HG03135 (cell line): ENCODE results near the gene EME1.
"Not testable (repeated sequence)": the region's sequence is repeated elsewhere in the genome, so short reads cannot be mapped to it uniquely, and the experiment has no call there.

Source experiments
- ATAC-seq: cut with Tn5 transposase; IDR thresholded peaks from one replicate; pipeline ENCODE4 v1.9.1; 2021; ENCODE audit warnings: mild to moderate bottlenecking, moderate library complexity; ENCODE audit not compliant: unreplicated experiment

EME1 gene

DNA sequence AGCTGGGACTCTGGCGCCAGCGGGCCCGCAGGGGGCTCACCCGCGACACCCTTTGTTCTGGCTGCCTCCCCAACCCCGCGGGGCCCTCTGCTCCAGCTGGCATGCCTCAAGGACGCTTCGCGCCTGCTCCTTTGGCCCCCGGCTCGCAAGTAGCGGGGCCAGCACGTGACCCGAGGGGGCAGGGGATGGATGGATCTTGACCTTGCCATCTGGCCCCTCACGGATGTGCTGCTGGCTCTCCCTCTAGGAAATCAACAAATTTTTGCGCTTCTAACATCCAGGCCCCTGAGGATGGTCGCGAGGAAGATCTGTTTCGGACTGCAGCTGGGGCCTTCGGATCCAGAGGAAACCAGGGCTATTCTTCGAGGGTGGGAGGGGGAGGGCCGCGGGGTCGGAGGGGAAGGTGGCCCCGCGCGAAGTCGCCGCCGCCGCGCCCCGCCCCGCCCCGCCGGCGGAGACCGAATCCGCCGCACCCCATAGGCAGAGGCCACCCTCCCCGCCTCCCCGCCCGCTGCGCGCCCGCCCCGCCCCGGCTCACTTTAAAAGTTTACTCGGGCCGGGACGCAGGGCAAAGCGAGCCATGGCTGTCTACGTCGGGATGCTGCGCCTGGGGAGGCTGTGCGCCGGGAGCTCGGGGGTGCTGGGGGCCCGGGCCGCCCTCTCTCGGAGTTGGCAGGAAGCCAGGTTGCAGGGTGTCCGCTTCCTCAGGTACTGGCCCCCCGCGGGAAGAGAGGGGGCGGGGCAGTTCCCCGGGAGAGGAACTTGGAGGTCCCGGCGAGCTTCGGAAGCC lies 52.8 kb downstream of the EME1 start, which contains the start of gene ACSF2:
TSS of gene ACSF2 (plus strand) at position 537 of the 790 bp plus-strand sequence. CDS start at position 581, 44 bp downstream.
- ATAC-seq: no peak

GRCh38 chr17:50426472-50426782 lies 53.4 kb downstream of the EME1 start:
- ATAC-seq: no peak

DNA sequence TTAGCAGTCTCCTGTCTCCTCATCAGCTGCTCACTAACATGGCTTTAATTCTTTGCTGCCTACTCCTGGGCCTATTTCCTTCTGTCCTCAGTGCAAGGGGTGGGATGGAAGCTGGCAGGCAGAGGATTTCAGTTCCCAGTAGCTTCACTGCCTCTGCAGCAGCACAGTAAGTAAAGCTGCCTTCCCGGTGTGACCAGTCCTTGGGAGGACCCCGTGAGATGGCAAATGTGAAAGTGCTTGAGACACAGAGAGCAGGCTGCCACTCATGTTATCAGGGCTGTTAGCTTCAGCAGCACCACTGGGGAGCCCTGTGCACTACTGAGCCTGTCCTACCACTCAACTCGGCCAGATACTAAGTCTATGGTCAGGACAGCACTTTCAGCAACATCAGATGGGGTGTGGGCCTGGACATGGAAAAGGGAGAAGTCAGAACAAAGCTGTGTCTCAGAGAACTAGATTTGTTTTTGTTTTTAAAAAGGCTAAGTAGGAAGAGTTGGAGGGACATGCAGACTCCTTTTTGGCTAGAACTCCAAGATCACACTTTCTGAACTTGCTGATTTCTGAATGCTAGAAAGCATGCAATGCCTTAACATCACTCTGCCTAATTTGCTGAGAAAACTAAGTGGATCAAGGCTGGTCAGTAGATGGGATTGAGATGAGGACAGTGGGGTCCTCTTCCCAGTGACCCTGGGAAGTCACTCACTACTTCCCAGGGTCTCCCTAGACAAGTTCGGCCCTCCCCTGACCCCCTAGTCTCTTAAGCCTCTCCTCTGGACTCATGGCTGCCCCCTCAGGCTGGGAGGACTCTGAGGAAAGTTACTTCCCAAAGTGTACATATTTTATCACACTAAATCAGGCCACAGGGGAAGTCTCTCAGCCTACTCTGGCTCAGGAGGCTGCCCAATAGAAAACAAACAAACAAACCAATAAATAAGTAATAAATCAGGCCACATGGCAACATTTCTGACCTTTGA lies 54.1 kb downstream of the EME1 start:
- ATAC-seq: no peak

GRCh38 chr17:50428126-50428525 lies 55.1 kb downstream of the EME1 start:
- ATAC-seq: not testable (repeated sequence)

DNA sequence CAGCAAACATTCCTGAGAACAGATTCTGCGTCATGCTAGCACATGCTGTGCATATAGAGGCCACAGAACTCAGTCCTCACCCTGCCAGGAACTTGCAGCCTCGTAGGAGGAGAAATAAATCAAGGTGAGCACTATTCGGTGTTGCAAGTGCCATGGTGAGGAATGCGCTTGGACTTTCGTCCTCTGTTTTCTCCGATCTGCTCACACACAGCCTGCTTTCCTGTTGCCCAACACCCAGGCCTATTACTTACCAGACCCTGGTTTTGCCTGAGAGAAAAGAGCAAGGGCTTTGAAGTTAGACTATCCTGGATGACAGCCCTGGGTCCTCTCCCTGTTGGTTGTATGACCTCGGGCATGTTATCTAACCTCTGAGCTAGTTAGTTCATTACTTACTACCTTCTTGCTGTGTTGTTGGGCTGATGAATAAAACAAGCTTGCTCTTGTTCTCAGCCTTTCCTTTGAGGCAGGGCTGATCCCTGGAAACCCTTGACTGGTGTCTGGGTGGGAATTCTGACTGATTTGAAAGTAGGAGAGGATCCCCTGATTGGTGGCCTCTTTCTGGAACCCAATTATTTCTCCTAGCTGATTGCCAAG lies 55.9 kb downstream of the EME1 start:
- no peak for ATAC-seq

DNA sequence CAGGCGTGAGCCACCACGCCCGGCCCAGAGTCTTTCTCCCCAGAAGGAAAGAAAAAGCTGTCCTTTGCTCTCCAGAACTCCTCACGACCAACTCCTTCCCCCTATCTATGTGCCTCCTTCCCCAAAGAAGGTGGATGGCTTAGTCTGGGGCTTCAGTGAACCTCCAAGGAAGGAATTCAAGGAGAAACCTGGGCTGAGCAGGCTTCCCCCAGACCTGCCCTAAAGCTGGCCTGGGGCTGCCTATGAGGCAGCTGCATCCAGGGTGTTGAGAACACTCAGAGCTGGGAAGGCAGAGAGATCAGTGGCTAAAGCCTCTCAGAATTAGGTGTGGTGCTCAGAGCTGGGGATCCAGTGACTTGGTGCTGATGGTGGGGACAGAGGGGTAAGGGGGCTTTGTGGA lies 56.8 kb downstream of the EME1 start:
- ATAC-seq: no peak
